NT2/D1 (cell line): ENCODE results near the gene CREB3L1.

ENCODE experiments used
- SUZ12 ChIP-seq: IDR thresholded peaks from 2 replicates; pipeline ENCODE4 v1.6.1; 2011; ENCODE audit not compliant: insufficient read length, insufficient read depth; ENCODE audit errors: extremely low read depth
- YY1 ChIP-seq: IDR thresholded peaks from 2 replicates; pipeline ENCODE4 v1.6.1; 2011; ENCODE audit not compliant: insufficient read length, insufficient read depth
- ZNF274 ChIP-seq: IDR thresholded peaks from 2 replicates; pipeline ENCODE4 v1.6.1; 2011; ENCODE audit warnings: mild to moderate bottlenecking, low read depth, low read length

DNA sequence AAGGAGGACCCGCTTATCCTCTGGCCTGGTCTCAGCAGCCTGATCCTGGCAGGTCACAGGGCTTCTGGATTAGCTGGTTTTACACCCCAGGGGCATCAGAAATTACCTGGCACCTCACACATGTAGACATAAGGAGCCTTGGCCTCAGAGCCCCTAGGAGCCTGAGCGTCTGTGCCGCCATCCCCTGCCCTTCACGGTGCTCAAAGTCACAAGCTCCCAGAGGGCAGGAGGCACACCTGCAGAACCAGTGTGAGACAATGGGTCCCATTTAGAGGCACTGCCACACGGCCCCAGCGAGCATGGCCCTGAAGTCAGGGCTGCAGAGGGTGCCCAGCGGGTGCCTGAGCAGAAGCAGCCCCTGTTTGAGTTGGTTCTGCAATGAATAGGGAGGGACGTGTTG, 73.7 kb downstream of the CREB3L1 start:
- TF ChIP-seq YY1 (no peak), SUZ12 (no peak), ZNF274 (no peak)
